Measurements from ENCODE around the gene CCT7.
A peak's percentile ranks its signal among the peaks of the same experiment; 100 is the strongest.
"Not testable (repeated sequence)": the region's sequence is repeated elsewhere in the genome, so short reads cannot be mapped to it uniquely, and the experiment has no call there.

Gene CCT7

GRCh38 chr2:73233932-73234832 is at the start of gene CCT7:
Gene CCT7, plus strand, starts transcription at chr2:73234308. Its CDS starts 71 bp downstream, at chr2:73234379.
- peak; percentile 67 for DNase-seq (ENCODE audit: low read depth)

- DNase-seq (ENCODE audit: low read depth), result no peak
Measured at GRCh38 chr2:73185965-73186364, 48.1 kb upstream of the CCT7 start.

GRCh38 chr2:73187549-73187948 is 46.6 kb upstream of the CCT7 start:
- DNase-seq (ENCODE audit: low read depth), result no peak

- no peak for DNase-seq (ENCODE audit: low read depth)
Measured at GRCh38 chr2:73197579-73197978, 36.5 kb upstream of the CCT7 start.

GRCh38 chr2:73200281-73200680 is 33.8 kb upstream of the CCT7 start:
- DNase-seq (ENCODE audit: low read depth), result not testable (repeated sequence)

- no peak for DNase-seq (ENCODE audit: low read depth)
Measured at GRCh38 chr2:73202156-73203054, 31.7 kb upstream of the CCT7 start, which contains the start of gene NOTO. Gene NOTO, plus strand, starts transcription at chr2:73202574. Its CDS starts 93 bp downstream, at chr2:73202667.

- DNase-seq (ENCODE audit: low read depth), result no peak
Measured at GRCh38 chr2:73203055-73203681, 30.9 kb upstream of the CCT7 start.

GRCh38 chr2:73205611-73206010 is 28.5 kb upstream of the CCT7 start:
- no peak for DNase-seq (ENCODE audit: low read depth)

GRCh38 chr2:73208258-73208657 is 25.9 kb upstream of the CCT7 start:
- DNase-seq (ENCODE audit: low read depth), result no peak

- no peak for DNase-seq (ENCODE audit: low read depth)
Measured at GRCh38 chr2:73210019-73210418, 24.1 kb upstream of the CCT7 start.

GRCh38 chr2:73210696-73211095 is 23.4 kb upstream of the CCT7 start:
- DNase-seq (ENCODE audit: low read depth), result no peak

- DNase-seq (ENCODE audit: low read depth), result no peak
Measured at GRCh38 chr2:73212098-73212447, 22.0 kb upstream of the CCT7 start.

- peak; percentile 43 for DNase-seq (ENCODE audit: low read depth)
Measured at GRCh38 chr2:73212448-73213176, 21.5 kb upstream of the CCT7 start.

- DNase-seq (ENCODE audit: low read depth), result peak; percentile 58
Measured at GRCh38 chr2:73214120-73215035, 19.7 kb upstream of the CCT7 start, which contains the start of gene SMYD5. Gene SMYD5, plus strand, starts transcription at chr2:73214245. Its CDS starts 22 bp downstream, at chr2:73214267.

GRCh38 chr2:73215254-73215653 is 18.9 kb upstream of the CCT7 start:
- no peak for DNase-seq (ENCODE audit: low read depth)

GRCh38 chr2:73217160-73217559 is 16.9 kb upstream of the CCT7 start:
- DNase-seq (ENCODE audit: low read depth), result no peak

GRCh38 chr2:73217826-73218225 is 16.3 kb upstream of the CCT7 start:
- no peak for DNase-seq (ENCODE audit: low read depth)

- DNase-seq (ENCODE audit: low read depth), result no peak
Measured at GRCh38 chr2:73218298-73218697, 15.8 kb upstream of the CCT7 start.

GRCh38 chr2:73223821-73224220 is 10.3 kb upstream of the CCT7 start:
- DNase-seq (ENCODE audit: low read depth), result no peak
